SKM-1 treated with dmso at 0.1 percent for 144 hours (cell line): Measurements from ENCODE around the gene CETP.
"Not testable (repeated sequence)": the region's sequence is repeated elsewhere in the genome, so short reads cannot be mapped to it uniquely, and the experiment has no call there.

Experiments
- DNase-seq: peaks from one replicate; lab custom pipeline; 2025; ENCODE audit not compliant: unreplicated experiment; lab: John Stamatoyannopoulos, UW

CETP gene

GRCh38 chr16:56997264-56997663, 35.5 kb downstream of the CETP start:
- DNase-seq, result no peak

- no peak for DNase-seq
Observed at GRCh38 chr16:56997931-56998330, 36.2 kb downstream of the CETP start.

- no peak for DNase-seq
Observed at GRCh38 chr16:56998352-56998751, 36.6 kb downstream of the CETP start.

- DNase-seq, result no peak
Observed at GRCh38 chr16:56998861-56999260, 37.1 kb downstream of the CETP start.

- no peak for DNase-seq
Observed at GRCh38 chr16:56999409-57000270, 37.9 kb downstream of the CETP start.

- no peak for DNase-seq
Observed at GRCh38 chr16:57000271-57001025, 38.7 kb downstream of the CETP start.

- DNase-seq, result no peak
Observed at GRCh38 chr16:57001026-57001679, 39.4 kb downstream of the CETP start.

- DNase-seq, result no peak
Observed at GRCh38 chr16:57003439-57004386, 42.0 kb downstream of the CETP start.

- no peak for DNase-seq
Observed at GRCh38 chr16:57004387-57005250, 42.9 kb downstream of the CETP start.

GRCh38 chr16:57005597-57005996, 43.8 kb downstream of the CETP start:
- not testable (repeated sequence) for DNase-seq

- no peak for DNase-seq
Observed at GRCh38 chr16:57007050-57007449, 45.3 kb downstream of the CETP start.

GRCh38 chr16:57007530-57007929, 45.8 kb downstream of the CETP start:
- DNase-seq, result no peak

GRCh38 chr16:57008440-57008839, 46.7 kb downstream of the CETP start:
- no peak for DNase-seq

- DNase-seq, result no peak
Observed at GRCh38 chr16:57009643-57010170, 48.0 kb downstream of the CETP start.

- DNase-seq, result no peak
Observed at GRCh38 chr16:57012353-57012752, 50.6 kb downstream of the CETP start.

- no peak for DNase-seq
Observed at GRCh38 chr16:57013229-57013628, 51.5 kb downstream of the CETP start.

- DNase-seq, result no peak
Observed at GRCh38 chr16:57013902-57014301, 52.2 kb downstream of the CETP start.

GRCh38 chr16:57016301-57016700, 54.6 kb downstream of the CETP start:
- DNase-seq, result no peak

- DNase-seq, result no peak
Observed at GRCh38 chr16:57016831-57017230, 55.1 kb downstream of the CETP start.
